ENCODE measurements around the gene IQCH.

GRCh38 chr15:67335534-67336222 is 81.1 kb downstream of the IQCH start:
- TF ChIP-seq POLR2A (IDR thresholded peaks at IDR 0.05) (no peak), CTCF (IDR thresholded peaks at IDR 0.05) (no peak)
